NCI-H510A treated with DMSO at 0.1 percent for 48 hours (cell line): Measurements from ENCODE around the gene SGF29.
"Not testable (repeated sequence)": the region's sequence is repeated elsewhere in the genome, so short reads cannot be mapped to it uniquely, and the experiment has no call there.

Experiments
- DNase-seq: peaks from one replicate; lab custom pipeline; 2025; lab: John Stamatoyannopoulos, UW

SGF29 gene

DNA sequence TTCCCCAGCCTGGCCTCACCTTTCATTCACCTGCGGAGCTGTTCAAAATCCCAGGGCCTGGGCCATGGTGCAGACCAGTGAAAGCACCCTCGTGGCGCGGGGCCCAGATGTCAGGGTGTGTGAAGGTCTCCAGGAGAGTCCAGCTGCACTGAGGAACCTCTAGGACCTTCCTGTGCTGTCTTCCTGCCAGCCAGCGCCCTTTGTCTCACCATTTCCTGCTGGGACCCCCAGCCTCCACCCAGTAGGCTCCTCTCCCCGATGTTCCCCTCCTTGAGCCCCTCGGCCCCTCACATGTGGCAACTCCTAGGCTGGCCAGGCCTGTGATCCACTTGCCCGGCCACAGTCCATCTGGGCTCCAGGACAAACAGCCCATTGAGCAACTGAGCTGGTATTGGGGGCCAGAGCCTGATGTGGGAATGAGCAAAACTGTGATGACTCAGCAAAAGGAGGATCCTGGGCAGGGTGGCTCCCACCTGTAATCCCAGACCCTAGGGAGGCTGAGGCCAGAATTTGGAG lies 42.5 kb downstream of the SGF29 start:
- no peak for DNase-seq

DNA sequence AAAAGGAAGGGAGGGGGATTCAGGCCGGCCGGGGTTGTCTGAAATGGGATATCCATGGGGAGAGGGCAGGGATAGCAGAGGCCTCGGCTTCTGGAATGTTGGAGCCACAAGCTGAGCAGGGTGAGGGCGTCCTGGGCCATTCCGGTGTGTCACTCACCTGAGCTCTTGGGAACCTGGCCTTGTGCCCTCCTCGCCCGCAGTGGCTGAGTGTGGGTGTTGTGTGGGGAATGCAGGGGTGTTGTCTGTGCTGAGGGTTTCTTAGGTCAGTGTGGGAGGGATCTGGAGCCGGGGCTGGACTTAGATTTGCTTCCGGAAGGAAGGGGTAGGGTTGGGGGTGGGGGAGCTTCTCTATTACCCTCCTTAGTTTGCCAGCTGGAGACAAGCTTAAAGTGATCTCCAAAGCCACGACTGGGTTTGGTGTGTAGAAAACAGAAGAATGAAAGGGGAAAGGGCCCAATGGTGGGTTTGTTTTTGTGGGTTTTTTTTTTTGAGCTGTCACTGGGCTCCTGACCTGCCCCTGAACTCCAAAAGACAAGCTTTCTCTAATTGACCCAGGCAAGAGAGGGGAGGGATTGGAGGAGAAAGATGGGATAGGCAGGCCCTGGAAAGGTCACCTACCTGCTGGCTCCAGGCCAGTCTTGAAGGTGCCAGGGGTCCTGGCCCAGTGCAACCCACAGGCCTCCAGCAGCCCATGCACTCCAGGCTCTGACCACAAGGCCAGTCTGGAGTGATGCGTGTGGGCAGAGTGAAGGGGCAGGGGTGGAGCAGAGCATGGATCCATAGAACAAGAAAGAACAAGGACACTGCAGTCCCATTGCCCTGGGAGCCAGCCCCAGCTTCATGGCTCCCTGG lies 43.3 kb downstream of the SGF29 start, which contains the start of gene SULT1A2:
Gene SULT1A2 (minus strand): TSS at position 211 of the 852 bp plus-strand sequence. CDS start 1,120 bp downstream, outside the sequence.
- DNase-seq = no peak

DNA sequence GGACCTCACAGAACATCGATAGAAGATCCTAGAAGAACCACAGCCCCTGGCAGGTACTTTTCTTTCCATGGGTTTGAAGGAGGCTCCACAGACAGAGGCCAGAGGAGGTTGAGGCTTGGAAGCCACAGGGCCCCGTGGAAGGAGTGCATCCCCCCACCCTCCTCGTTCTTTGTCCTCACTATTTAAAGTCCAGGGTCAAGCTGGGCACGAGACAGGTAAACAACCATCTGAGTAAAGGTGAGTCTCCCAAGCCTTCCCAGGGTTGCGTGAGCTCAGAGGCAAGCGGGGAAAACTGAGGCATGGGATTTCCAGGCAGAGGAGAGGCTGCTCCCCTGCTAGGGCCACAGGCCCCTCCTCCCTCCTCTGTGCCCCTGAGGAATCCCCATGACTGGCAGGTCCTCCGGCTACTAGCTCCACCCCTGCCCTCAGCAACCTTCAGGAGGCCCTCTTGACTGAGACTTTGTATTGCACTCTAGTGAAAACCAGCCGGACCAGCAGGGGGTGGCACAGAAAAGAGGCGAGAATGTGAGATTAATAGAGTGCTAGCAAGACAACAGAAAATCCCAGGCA lies 44.1 kb downstream of the SGF29 start:
- peak; percentile 91 for DNase-seq

DNA sequence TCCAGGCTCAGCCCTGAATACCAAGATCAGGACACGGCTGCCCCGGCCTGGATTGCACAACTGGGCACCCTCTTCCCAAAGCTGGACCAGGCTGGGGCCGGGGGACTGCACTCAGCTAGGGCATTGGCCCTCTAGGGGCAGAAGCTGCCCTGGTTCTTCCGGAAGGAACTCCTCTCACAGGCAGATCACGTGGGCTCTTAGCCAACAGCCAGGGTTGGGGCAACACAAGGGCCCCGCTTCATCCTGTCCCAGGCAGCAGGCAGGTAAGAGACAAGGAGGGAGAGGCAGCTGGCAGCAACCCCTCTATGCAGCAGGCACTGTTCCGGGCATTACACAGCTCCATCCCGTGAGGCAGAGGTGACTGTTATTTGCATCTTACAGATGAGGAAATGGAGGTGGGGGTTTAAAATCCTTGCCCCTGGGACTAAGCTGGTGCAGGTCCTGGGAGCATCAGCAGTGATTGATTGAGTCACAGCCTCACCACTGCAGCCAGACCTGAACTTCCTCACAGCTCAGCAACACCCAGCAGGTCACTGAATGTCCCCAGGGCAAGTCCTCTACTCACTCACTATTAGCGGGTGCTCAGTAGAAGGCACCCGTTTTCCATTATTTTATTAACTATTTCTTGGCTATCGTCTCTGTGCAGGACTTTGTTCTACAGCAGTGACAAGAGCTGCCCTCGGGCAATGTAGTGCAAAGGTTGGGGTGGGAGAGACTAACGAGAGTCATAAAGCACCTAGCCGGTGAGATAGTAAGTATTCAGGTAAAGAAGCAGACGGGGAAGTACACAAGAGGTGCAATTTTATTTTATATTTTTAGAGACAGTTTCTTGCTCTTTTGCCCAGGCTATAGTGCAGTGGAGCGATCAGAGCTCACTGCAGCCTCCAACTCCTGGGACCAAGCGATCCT lies 45.9 kb downstream of the SGF29 start:
- DNase-seq = not testable (repeated sequence)

DNA sequence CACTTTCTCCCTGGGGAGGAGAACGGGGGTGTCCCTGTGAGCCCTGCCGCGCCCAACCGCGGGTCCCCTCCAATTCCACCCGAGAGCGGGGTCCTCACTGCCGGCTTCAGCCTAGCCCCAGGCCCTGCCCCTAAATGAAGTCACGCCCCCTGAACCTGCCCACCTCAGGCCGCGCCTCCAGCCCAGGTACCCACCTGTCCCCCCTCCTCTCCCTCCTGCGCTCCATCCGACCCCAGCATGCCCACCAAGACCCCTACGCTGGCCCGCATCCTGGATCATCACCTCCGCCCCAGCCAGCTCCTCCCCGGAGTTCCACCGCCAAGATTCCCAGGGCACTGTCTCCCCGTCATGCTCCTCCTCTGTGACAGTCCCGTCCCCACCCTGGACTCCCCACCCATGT lies 47.2 kb downstream of the SGF29 start:
- not testable (repeated sequence) for DNase-seq

DNA sequence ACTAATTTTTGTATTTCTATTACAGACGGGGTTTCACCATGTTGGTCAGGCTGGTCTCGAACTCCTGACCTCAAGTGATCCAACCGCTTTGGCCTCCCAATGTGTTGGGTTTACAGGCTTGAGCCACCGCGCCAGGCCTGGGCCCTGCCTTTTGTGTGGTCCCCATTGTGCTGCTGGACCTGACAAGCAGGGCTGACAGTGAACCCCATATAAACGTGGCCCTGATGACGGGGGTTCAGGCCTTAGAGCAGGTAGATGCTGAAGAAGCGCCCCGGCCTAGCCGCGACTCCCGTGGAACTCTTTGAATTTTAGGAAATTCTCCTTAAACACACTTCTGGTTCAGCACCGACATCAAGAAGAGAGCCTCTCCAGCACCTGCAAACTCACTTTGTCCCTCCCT lies 47.9 kb downstream of the SGF29 start:
- not testable (repeated sequence) for DNase-seq

DNA sequence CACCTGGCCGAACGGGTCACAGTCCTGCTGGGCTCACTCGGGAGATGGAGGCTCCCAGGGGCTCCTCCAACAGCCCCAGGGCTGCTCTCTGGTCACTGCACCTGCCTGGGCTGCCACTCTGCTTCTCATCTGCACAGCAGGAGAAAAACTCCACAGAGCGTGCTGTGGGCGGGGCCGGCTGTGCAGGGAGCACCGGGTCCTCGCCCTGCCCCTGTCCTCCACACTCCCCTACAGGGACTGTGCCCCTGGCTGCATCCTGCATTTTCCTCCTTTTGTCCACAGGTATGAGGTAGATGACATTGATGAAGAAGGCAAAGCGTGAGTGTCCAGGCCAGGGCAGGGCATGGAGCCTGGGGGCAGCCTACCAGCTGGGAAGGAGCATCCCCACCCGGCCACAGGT lies 48.3 kb downstream of the SGF29 start:
- DNase-seq = not testable (repeated sequence)

DNA sequence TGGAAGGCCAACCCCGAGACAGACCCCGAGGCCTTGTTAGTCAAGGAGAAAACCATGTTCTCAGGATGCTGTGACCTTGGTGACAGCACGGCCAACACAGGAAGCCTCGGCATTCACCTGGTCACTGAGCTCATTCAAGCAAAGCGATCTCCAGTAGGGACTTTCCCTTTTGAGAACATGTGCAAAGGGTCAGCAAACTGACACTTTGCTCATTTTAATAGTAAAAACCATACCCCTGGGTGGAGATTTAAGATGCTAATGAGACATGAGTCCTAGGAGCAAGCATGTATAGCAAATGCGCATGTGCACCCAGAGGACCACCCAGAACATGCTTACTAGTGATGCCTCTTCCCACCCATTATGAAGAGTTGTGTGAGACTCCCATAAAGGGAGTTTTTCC lies 48.8 kb downstream of the SGF29 start:
- no peak for DNase-seq

DNA sequence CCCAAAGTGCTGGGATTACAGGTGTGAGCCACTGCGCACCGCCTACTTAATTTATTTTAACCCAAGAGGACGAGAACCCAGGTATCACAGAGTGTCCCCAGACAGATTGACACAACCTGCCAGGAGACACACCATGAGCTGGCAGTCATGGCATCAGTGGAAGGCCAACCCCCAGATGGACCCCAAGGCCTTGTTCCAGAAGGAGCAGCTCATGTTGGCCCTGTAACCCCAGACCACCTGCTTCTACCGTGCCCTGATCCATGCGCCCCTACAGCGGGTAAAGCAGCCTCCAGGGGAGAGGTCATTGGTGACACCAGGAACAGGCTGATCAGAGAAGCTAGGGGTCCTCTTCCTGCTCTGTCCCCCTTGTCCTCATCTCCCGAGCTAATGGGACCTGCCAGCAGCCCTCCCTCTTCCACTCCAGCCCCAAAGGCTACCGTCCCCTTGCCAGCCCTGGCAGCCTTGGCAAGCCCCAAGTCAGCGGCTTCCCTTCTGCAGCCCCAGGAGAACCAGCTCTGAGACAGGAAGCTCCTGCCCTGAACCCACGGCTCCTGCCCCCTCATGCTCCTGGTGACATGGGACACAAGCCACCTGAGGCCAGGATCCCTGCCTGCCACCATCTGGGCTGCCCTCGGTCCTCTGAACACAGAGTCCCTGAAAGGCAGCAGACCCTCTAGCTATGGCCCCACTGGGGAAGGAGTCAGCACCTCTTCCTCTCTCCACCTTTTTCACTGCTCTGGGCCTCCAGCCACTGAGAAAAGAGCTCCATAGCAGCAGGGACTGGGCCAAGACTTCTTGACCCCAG lies 49.9 kb downstream of the SGF29 start:
- no peak for DNase-seq

DNA sequence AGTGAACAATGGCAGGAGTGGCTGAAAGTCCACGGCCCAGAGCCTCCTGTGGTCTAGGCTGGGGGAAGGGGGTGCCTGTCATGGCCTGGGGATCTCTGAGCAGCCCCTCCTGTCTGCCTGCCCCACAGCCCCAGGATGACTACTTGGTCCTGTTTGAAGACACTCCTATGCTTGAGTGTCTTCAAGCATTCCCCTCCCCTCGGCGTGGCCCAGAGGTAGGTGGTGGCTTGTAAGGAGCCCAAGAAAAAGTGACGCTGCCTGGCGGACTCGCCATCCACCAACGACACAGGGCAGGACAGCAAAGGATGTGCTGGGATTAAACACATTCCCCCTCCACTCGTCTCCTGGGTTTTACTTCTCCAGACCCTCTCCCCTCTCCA lies 50.5 kb downstream of the SGF29 start:
- DNase-seq = no peak

DNA sequence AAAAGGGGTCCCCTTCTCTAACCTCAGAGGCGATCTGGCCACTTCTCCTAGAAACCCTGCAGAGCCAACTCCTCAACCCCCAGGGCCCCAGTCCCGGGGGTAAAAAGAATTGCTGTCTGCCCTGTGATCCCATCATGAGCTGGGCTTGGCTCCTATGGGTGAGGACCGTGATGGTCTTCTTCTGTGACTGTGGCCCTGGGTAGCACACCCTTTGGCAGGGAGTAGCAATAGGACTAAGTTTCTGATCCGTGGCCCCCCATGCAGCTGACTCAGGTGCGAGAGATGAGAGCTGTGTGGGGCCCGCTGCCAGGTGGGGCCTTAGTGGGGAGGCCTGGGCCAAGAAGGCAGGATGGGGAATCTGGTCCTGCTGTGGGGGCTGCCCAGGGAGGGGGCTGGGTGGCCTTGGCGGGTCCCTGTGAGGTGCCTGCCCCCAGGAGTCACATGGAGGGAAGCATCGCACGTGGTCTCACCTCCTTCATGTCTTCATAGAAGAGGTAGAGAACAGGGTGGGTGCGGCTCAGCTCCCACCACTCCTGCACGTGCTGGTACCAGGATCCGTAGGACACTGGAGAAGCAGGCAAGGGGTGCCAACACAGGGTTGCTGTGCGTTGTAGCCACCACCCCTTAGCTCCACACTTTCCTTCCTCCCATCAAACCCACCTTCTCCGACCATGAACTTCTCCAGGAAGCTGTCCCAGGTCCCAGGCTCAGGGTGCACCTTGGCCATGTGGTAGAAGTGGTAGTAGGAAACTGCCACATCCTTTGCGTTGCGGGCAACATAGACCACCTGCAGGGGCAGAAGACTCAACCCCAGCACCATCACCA lies 52.8 kb downstream of the SGF29 start:
- DNase-seq = no peak

DNA sequence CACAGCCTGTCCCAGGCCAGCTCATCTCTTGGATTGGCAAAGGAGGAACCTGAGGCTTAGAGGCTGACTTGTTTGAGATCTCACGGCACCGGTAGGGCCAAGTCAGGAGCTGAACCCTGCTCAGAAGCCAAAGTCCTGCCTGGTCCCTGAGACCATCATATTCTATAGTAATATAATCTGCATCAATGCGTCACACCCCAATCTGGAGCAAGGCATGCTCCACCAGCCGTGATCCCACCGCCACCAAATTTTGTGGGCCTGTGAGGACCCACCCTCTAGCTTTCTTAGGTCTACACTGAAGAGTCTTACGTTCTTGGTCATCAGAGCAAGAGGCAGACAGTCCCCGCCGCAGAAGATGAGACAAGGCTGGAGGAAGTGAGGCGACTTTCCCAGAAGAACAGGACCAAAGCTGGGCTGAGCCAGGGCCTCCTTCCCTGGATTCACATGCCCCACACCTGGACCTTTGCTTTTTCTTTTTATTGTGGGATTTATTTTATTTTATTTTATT lies 53.5 kb downstream of the SGF29 start:
- DNase-seq = no peak

DNA sequence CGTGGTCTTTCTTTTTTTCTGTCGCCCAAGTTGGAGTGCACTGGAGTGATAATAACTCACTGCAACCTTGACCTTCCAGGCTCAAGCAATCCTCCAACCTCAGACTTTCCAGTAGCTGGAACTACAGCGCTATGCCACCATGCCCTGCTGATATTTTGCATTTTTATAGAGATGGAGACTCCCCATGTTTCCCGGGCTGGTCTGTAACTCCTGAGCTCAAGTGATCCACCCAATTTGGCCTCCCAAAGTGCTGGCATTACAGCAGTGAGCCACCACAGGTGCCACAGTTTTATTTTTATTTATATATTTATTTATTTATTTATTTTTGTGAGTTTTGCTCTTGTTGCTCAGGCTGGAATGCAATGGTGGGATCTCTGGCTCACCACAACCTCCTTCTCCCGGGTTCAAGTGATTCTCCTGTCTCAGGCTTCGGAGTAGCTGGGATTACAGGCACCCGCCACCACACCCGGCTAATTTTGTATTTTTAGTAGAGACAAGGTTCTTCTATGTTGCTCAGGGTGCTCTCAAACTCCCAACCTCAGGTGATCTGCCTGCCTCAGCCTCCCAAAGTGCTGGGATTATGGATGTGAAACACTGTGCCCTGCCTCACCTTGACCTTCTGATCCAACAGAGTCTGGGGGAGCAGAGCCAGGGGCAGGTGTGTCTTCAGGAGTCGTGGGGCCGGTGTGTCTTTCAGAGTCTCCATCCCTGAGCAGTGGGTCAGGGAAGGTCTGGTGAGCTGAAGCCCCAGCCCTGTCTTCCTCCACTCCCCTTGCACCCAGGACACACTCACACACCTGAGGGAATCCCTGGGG lies 54.2 kb downstream of the SGF29 start:
- not testable (repeated sequence) for DNase-seq

DNA sequence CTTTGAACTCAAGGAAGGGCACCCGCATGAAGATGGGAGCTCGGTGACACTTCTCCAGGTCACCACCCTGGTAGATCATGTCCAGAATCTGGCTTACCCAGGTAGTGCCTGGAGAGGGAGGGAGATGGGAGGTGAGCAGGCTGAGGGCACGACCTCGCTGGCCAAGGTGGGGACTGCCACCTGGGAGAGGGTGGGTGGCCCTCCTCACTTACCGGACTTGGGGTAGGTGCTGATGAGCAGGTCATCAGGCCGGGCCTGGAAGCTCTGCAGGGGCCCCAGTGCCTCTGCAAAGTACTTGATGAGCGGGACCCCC lies 54.7 kb downstream of the SGF29 start:
- DNase-seq = not testable (repeated sequence)

DNA sequence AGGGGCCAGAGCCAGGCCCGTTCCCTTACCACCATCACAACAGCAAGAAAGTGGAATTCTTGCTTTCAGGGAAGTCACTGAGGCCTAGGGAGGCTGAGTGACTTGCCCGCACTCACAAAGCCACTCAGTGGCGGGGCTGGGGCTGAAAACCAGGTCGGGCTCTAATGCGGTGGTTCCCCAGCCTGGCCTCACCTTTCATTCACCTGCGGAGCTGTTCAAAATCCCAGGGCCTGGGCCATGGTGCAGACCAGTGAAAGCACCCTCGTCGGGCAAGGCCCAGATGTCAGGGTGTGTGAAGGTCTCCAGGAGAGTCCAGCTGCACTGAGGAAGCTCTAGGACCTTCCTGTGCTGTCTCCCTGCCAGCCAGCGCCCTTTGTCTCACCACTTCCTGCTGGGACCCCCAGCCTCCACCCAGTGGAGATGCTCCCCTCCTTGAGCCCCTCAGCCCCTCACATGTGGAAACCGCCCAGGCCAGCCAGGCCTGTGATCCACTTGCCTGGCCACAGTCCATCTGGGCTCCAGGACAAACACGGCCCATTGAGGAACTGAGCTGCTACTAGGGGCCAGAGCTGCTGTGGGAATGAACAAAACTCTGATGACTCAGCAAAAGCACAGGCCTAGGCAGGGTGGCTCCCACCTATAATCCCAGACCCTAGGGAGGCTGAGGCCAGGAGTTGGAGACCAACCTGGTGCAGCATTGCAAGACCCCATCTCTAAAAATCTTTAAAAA lies 55.3 kb downstream of the SGF29 start:
- DNase-seq = not testable (repeated sequence)

DNA sequence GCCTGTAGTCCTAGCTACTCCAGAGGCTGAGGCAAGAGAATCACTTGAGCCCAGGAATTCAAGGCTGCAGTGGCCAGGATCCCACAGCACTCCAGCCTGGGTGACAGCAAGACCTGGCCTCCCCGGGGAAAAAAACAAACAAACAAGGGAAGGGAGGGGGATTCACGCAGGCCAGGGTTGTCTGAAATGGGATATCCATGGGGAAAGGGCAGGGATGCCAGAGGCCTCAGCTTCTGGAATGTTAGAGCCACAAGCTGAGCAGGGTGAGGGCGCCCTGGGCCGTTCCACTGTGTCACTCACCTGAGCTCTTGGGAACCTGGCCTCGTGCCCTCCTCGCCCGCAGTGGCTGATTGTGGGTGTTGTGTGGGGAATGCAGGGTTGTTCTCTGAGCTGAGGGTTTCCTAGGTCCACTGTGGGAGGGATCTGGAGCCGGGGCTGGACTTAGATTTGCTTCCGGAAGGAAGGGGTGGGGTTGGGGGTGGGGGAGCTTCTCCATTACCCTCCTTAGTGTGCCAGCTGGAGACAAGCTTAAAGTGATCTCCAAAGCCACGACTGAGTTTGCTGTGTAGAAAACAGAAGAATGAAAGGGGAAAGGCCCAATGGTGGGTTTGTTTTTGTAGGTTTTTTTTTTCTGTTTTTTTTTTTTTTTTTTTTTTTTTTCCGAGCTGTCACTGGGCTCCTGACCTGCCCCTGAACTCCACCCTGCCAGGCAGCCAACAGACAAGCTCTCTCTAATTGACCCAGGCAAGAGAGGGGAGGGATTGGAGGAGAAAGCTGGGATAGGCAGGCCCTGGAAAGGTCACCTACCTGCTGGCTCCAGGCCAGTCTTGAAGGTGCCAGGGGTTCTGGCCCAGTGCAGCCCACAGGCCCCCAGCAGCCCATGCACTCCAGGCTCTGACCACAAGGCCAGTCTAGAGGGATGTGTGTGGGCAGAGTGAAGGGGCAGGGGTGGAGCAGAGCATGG lies 56.2 kb downstream of the SGF29 start, which contains the start of gene SULT1A1:
Gene SULT1A1 (minus strand): TSS at position 414 of the 964 bp plus-strand sequence. CDS start 1,189 bp downstream, outside the sequence.
- DNase-seq = no peak

DNA sequence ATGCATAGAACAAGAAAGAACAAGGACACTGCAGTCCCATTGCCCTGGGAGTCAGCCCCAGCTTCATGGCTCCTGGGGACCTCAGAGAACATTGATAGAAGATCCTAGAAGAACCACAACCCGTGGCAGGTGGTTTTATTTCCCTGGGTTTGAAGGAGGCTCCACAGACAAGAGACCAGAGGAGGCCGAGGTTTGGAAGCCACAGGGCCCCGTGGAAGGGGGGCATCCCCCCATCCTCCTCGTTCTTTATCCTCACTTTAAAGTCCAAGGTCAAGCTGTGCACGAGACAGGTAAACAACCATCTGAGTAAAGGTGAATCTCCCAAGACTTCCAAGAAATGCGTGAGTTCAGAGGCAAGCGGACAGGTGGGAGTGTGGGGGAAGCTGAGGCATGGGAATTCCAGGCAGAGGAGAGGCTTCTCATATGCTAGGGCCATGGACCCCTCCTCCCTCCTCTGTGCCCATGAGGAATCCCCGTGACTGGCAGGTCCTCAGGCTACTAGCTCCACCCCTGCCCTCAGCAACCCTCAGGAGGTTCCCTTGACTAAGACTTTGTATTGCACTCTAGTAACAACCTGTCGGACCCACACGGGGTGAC lies 57.0 kb downstream of the SGF29 start:
- DNase-seq = no peak
